GM18858 (cell line): ENCODE measurements around the gene C1QTNF5.
"Not testable (repeated sequence)": the region's sequence is repeated elsewhere in the genome, so short reads cannot be mapped to it uniquely, and the experiment has no call there.

Experiments used
- ATAC-seq: cut with Tn5 transposase; IDR thresholded peaks from one replicate; pipeline ENCODE4 v1.9.1; 2021; ENCODE audit not compliant: unreplicated experiment

C1QTNF5 gene, protein sequence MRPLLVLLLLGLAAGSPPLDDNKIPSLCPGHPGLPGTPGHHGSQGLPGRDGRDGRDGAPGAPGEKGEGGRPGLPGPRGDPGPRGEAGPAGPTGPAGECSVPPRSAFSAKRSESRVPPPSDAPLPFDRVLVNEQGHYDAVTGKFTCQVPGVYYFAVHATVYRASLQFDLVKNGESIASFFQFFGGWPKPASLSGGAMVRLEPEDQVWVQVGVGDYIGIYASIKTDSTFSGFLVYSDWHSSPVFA

DNA sequence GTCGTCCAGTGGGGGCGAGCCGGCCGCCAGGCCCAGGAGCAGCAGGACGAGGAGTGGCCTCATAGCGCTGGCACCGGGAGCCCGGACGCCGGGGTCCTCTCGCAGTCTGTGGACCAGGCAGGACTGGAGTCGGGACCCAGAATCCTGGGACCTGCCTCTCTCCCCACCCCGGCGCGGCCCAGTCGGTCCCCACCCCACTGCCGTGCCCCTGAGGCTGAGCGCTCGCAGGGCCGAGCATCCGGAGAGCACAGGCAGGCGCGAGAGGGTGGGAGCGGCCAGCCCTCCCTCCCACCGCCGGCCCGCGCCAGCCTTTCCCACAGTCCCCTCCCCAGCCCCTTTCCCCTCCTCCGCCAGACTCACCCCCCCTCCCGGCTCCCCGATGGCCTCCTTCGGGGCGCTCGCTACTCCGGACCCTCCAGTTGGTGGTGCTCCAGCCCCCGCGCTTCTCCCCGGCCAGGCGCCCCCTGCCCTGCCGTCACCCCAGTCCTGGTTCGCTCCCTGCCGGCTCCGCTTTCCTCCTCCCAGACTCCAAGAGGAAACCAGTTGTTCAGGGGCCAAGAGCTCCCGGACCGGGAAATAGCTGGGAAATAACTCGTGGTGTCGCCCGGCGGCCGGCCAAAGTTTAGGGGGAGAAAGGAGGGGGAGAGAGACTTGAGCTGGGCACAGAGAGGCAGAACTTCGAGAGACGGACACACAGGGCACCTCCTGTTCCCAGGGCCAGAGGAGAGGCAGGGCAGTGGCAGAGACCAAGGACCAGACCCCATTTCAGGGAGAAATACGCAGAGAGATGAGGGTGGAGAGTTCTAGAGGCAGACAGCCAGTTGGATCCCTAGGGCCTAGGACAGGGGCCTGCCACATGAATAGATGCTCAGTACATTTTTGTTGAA, at the start of gene C1QTNF5:
Gene C1QTNF5, minus strand, starts transcription at position 549 of the 887 bp plus-strand sequence. Its CDS starts 486 bp downstream, at position 63.
- ATAC-seq, result no peak

DNA sequence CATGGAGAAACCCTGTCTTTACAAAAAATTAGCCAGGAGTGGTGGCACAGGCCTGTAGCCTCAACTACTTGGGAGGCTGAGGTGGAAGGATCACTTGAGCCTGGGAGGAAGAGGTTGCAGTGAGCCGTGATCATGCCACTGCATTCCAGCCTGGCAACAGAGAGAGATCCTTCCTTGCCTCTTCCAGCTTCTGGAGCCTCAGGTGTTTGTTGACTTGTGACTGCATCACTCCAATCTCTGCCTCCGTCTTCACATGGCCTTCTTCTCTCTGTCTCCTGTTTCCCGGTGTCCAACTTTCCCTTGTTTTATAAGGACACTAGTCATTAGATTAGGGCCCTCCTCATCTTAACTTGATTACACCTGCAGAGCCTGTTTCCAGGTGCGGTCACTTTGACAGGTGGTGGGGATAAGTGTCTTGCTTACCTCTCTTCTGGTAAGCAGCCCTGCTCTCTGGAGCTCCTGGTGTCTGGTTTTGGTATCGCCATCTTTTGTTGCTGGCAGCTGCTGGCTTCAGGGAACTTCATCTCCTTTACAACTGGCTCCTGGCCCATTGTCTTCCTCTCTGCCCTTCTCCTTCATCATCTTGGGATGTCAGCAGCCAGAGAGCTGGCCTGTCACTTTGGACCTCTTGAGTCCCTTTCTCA, 49.0 kb upstream of the C1QTNF5 start:
- ATAC-seq, result no peak

DNA sequence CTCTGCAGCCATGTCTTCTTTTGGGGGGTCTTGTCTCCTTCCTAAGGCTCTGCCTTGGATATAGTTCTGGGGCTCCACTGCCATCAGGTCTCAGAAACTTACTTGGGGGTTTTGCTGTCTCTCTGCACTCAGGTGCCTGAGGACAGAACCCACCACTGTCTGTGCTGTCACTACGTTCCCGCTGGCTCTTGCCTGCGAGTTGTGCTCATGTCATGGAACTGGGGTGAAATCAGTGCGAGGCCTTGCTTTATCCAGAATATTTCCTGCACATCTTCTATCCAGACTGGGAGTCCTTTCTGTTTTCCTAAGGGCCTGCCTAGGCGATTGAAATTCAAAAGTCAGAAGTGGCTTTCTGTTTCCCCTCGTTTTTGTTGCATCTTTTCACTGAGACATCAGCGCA, 47.4 kb upstream of the C1QTNF5 start:
- ATAC-seq, result no peak

DNA sequence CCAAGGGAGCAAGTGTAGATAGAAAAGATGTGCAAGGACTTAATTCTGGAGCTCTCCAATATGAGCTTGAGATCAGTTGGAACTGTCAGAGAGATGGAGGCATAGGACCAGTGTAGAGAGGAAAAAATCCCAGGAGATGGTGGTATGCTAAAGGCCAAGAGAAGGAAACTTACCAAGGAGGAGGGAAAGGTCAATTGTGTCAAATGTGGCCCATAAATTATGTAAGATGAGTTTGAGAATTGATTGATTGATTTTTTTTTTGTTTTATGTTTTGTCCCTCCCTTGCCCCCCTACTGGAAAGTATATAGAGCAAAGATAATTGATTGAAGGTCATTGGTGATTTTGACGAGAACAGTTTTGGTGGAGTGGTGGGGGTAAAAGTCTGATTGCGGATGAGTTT, 43.6 kb upstream of the C1QTNF5 start:
- no peak for ATAC-seq

DNA sequence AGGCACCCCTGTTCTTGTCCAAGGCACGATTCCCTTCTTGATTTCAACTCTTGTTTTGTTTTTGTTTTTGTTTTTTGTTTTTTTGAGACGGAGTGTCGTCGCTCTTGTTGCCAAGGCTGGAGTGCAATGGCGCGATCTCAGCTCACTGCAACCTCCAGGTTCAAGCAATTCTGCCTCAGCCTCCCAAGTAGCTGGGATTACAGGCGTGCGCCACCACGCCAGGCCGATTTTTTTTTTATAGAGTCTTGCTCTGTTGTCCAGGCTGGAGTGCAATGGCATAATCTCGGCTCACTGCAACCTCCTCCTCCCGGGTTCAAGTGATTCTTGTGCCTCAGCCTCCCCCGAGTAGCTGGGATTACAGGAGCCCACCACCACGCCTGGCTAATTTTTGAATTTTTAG, 41.8 kb upstream of the C1QTNF5 start:
- ATAC-seq, result not testable (repeated sequence)

DNA sequence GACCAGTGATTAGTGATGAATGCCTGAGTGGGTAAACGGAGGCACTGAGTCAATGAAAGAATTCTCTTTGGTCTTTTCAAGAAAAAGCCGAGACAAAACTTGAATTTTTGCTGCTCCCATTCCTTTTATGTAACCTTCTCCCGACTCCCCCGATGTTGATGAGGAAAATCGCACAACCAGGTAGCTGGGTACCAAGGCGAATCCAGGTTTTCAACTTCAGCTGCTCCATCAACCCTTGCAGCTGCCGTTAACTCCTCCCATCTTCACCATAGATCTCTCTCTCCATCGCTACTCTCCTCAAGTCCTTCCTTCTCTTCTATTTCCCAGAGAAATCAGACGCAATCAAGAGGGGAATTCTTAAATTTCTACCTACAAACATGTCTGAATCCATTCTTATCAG, 41.4 kb upstream of the C1QTNF5 start:
- ATAC-seq, result no peak

DNA sequence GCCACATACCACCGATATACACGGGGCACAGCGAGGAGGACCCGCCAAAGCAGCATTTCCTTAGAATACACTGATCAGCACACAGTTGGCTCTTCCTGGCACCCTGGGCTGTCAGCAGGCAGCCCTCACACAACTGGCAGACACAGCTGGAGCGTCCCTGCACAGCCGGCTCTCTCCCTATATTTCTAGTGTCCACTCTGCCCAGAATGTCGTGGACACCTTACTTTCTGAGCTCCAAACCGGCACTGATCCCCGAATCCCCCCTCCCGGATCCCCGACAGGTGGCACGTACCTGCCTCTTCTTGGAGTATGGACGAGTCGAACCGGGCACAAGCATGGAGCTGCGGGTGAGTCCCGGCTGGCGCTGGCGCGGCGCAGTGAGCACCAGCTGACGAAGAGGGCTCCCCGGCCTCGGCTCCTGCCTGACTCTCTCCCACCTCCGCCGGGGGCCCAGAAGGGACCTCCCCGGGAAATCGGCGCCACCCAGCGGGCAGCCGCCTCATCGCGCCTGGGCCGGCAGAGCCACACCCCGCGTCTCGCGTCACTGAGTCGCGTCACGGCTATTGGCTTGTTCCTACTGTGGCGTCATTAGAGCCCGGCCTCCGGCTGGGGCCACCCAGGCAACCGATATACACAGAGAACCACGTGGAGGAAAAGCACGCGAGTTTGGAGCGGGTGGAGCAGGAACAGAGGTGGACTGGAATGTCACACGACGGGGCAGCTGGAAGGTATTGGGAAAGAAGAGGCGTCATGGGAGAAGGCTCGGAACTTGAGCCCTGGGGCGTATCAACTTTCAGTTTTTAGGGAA, 40.7 kb upstream of the C1QTNF5 start, which contains the start of gene USP2:
Gene USP2, minus strand, starts transcription at position 510 of the 808 bp plus-strand sequence. CDS start 8,210 bp downstream, outside the sequence.
- peak; percentile 92 for ATAC-seq

DNA sequence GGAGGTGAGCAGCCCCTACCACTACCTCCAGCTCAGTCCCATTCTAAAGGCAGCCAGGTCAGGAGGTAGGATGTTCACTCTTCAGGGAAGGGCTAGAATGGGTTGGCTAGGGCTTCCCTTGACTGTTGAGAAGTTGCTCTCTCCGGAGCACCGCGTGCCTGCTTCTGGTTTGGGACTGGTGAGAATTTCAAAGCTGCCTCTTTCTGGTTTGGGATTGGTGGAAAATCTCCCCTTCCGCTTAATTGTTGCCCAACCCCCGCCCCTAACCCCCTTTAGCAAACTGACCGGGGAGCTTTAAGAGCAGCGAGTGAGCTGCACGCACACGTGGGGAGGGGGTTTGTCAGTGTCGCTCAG, 40.1 kb upstream of the C1QTNF5 start:
- ATAC-seq, result no peak

DNA sequence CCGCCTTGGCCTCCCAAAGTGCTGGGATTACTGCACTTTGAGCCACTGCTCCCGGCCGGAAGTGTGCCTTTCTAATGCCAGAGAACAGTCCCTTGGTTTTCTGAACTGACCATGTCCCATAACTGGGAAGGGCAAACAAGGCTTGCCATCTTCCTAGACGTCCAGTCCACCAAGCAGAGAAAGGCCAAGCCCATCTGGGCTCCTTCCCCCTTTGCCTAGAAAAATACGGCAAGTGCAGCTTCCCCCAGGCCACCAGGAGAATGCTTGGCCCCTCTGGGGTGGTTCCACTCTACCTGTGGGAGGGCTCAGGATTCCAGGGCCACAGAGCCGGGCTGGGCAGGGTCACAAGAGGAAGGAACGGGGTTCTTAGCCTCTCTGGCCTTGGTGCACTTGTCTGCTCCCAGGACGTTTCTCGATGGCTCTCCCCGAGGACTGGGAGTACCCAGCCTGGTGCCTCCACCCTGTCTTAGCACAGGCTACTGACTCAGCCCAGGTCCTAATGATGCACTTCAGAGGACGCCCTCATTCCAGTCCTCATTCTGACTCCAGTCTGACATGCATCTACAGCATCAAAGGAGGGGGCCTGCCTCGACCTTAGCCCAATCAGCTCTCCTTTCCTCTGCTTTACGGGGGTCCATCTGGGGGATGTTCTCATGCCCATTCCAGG, 39.6 kb upstream of the C1QTNF5 start:
- no peak for ATAC-seq

DNA sequence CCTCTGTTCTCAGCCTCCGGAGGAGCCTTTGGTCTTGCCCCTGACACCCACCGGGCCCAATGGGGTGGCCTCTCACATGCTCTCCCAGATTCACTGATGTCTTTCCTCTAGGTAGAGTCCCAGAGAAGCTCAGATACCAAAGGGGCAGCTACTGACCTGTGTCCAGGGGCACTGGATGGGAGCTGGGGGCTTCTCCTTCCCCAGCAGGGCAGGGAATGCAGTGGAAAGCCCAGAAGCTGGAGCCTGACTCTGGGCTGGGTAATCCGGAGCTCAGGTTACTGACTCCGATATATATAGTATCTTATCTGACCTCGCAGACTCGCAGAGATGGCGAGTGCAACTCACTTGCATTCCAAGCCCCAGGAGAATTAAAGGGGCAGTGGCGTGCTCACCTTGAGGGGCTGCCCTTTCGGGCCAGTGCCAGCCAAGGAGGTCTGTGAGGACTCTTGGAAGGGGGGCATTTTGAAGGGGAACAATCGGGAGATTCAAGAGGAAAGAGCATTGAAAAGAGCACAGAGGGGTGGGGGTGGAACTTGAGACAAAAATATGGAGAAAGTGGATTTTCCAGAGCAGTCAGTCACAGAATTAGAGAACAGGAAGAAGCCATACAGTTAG, 38.3 kb upstream of the C1QTNF5 start:
- no peak for ATAC-seq

DNA sequence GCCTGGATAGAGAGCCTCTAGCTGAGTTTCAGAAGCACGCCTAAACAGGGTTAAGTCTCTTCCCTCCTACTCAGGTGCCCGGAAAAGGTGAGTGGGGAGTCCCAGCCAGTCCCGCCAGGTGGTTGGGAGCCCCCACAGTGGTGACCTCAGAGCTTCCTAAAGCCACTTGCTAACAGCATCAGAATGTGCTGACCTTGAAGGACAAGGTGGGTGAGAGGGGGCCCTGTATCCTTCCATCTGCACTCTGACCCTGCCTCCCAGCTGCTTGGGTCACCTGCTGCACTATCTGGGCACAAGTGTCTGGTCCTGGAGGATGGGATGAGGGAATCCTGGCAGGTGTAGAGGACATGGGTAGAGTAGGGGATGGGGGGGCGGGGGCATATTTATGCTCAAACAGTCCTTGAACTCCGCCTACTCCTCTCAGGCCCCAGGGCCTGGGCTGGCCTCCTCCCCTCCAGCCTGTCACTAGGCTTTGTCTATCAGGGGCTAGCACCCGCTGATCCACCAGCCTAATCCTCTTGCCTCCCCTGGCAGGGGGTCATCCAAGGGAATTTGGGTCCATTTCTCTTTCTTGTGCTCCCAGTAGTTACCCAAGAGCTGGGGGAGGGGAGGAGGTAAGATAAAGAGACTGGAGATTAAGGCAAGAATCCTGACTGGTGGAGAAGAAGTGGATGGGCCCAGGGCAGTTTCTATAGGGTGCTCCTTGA, 37.4 kb upstream of the C1QTNF5 start:
- ATAC-seq, result no peak

DNA sequence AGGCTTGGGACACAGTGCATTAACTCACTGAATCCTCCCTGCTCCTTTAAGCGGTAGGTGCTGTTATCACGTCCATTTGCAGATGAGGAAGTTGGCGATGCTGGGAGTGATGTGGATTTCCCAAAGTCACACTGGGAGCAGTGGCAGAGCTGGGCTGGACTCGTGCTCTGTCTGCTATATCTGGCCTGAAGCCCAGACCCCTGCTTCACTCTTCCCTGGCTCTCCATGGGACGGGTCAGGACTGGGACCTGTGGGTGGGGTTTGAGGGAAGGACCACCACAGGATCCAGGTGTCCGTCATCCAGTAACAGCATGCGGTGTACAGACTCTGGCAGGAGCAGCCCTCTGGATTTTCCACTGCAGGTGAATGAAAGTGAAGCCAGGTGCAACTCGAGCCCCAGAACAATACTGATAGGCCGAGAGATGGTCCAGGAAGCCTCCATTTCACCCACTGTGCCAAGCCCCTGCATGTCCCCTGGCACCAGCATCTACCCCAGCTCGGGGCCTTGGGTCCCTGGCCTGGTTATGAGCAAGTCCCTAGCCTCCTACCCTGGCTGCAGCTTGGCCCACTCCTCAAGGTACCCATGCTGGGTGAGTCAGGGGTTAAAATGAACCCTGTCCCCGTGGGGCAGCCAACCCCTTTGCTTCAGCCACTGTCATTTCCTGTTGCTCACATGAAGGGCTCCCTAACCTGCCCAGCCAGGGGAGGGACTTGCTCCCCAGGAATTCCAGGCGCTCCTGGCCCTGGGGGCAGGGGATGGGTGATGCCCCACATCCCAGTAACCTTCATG, 36.6 kb upstream of the C1QTNF5 start:
- ATAC-seq, result no peak

DNA sequence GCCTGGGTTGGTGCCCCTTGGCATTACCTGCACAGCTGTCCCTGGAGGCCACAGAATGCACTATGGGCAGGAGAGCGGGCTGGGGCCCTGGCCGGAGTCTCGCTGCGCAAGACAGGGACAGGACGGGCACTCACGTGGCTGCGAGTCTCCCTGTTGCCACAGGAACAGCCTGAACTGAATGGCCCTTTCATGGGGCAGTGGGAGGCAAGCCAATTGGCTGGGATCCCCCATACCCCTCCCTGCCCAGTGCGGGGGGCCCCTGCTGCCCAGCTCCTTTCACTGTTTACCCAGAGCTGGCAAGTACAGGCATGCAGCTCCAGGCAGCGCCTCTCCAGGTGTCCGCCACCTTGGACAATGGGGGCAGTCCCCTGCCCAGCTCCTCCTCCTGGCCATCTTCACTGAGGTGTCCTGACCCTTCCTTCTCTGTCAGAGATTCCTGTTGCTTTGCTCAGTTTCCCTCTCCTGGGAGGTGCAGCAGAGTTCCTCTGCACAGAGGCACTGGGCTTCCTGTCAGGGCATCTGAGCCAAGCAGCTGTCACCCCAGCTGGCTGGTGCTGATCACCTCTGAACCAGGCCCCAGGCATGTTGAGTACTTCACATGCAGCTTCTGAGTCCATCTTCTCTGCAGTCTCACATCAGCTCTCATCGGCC, 35.6 kb upstream of the C1QTNF5 start:
- no peak for ATAC-seq

DNA sequence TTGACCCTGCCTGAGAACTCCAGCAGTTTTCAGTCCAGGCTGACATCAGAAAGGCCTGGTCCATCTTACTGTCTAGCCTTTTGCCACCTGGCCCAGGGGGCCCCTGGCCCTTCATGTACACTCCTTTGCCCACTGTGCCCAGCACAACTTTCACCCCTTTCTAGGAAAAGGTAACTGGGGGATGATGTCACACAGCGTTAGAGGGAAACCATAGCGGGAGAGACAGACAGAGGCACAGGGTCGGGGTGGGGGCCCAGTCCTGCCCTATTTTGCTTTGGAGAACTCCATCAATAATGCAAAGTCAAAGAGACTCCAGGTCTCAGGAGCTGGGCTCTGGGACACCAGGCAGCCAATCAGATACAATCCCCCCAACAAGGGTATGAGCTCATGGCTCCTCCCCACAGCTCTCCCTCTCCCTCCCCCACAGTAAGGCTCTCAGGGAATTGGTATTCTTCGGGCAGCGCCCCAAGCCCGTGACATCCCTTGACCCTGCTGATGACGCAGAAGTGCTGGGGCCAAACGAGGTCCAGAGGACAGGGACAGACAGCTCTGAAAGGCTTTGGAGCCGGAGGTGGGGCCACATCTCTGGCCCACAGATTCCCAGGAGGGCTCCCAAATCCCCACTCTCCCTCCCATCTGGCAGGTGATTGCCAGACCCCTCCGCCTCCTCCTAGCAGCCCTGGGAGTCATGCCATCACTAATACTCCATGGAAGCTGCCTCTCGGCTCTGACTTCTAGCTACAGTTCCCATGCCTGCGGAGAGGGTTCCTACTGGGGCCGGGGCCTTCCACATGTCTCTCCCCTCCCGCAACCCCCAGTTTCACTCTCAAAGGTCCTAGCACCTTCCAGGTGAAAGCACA, 34.9 kb upstream of the C1QTNF5 start:
- no peak for ATAC-seq

DNA sequence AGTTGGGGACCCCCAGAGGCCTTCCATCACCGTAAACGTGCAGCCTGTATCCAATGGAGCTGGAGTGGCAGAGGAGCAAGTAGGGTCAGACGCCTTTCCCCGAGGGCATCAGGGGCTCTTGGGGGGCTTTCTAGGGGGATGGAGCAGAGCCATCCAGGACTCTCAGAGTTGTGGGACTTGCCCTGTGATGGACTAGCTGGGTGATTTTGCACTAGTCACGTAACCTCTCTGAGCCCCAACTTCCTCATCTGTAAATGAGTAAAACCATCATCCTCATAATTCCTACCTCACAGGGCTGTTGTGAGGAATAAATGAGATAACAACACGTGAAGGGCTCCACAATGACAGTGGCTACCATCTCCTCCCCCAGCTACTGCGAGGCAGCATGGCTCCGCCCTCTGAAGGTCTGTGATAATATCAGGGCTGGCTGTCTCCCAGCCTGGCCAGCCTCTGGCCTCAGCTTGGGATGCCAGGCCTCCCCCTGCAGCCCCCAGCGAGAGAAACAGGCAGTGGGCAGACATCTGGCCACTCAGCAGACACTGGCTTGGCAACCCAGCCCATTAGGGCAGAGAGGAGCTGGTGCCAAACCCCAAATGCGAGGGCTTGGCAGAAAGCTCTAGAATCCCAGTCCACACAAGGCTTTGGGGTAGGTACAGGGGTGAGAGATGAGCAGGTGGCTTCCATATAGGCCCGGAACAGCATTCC, 34.1 kb upstream of the C1QTNF5 start:
- no peak for ATAC-seq

DNA sequence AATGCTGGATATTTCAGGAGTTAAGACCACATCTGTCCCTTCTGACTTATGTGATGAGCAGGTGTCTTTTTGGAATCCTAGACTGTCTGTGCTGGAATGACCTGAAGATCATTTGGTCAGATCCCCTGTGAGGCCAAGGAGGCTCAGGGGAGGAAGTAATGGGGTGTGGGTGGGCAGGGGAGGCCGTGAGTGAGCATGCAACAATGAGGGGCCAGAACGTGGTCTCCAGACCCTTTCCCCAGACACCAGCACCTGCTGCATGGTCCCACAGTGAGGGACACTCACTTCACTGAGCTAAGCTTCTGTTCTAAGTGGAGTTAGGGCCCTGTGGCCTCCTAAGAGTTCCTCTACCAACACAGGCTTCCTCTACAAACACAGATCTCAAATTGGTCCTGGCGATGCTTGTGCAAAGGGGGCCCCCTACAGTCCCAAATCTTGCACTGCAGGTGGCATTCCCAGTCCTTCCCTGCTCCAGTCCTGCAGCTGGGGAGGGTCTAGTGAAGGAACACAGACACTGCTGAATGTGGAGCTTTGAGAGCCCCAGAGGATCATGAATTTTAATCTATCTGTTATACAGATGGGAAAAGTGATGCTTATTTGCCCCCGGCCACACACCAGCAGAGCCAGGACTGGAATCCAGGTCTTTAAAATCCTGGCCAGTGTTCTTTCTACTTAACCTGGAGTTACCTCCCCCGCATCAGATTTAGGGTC, 33.4 kb upstream of the C1QTNF5 start:
- no peak for ATAC-seq
